Adrenal gland (tissue), 12 donors: Measurements from ENCODE around the gene NUFIP1. TPM values are rescaled to one million over a fixed set of nuclear protein-coding genes. Genes with fewer than 3 reads are reported as not detected.
A peak's percentile ranks its signal among the peaks of the same experiment; 100 is the strongest.

Experiments used
- DNase-seq, 7 donors: peaks; one replicate each; pipeline ENCODE4 v3.0.0-alpha.2; 2019 to 2020
- H3K27ac ChIP-seq, 5 donors: fragments of 200-600 bp; sonication (generic) in 4 of 5; 1 replicate in 3 of 5; 2 replicates in 2 of 5; pipeline versions ENCODE4 v1.5.1 to v1.8.0; 2016 to 2020; ENCODE audit warnings: mild to moderate bottlenecking in 1 of 5
- H3K27me3 ChIP-seq: fragments of 200-600 bp; 2 replicates; pipeline ENCODE4 v1.8.0; 2021
- H3K36me3 ChIP-seq, 2 donors: fragments of 200-600 bp; replicated peaks in 1 of 2; 1 replicate in 1 of 2; 2 replicates in 1 of 2; pipeline versions ENCODE4 v1.5.1 to v1.8.0; 2018 to 2022
- H3K4me1 ChIP-seq, 2 donors: fragments of 200-600 bp; replicated peaks in 1 of 2; 1 replicate in 1 of 2; 2 replicates in 1 of 2; pipeline versions ENCODE4 v1.5.1 to v1.8.0; 2018 to 2021
- H3K4me3 ChIP-seq, 4 donors: fragments of 200-600 bp; sonication (generic) in 3 of 4; one replicate each; pipeline ENCODE4 v1.5.1; 2016 to 2018
- H3K9me3 ChIP-seq, 3 donors: fragments of 200-600 bp; sonication (generic) in 1 of 3; replicated peaks in 1 of 3; 1 replicate in 2 of 3; 2 replicates in 1 of 3; pipeline versions ENCODE4 v1.5.1 to v1.8.0; 2016 to 2021
- POLR2A ChIP-seq, 2 donors: fragments of 450-650 bp; IDR thresholded peaks; one replicate each; pipeline ENCODE4 v1.6.1; 2017; ENCODE audit warnings: antibody characterized with exemption in 2 of 2, mild to moderate bottlenecking in 2 of 2, moderate library complexity in 1 of 2
- WGBS, 4 donors: extraction: QIAGEN DNeasy Blood & Tissue Kit in 2 of 4; methylation state at CpG; one replicate each; pipeline versions ENCODE4 v1.1.5 to v1.1.7; 2013 to 2017; 5-methylcytosine and 5-hydroxymethylcytosine counted together
- intact Hi-C, 2 donors: fragments of 100-400 bp; cut with DNase I; formaldehyde crosslinking; loops; one replicate each; pipeline versions ENCODE4 v1.14.1 to v1.15.0; 2022 to 2023
- polyA plus RNA-seq, 3 donors: library from polyadenylated mRNA; stranded (reverse); fragments of 200-250 nt in 2 of 3; fragments of 350-450 nt in 1 of 3; fragmentation: Illumina TruSeq in 1 of 3; extraction: RNeasy Lipid Tissue Mini Kit (QIAGEN cat#74804) in 1 of 3; gene quantifications; one replicate each; pipeline ENCODE4 v1.2.3, GENCODE V29; 2013 to 2014
- total RNA-seq, 9 donors: library from RNA; depleted of rRNA in 4 of 9; stranded (reverse); fragments of >200 nt in 4 of 9; fragments of 120-200 nt in 1 of 9; fragmentation: NEBNext Ultra II Directional in 1 of 9; extraction: Animal tissue kit (Norgen Biotek cat#: 25700) in 1 of 9; gene quantifications; one replicate each; pipeline versions ENCODE4 v1.1.0 to v1.2.4, GENCODE V29; 2013 to 2023
- TF ChIP-seq, protein P1 (sequence below), 6 experiments: fragments of 450-650 bp in 4 of 6; fragments of 200-600 bp in 2 of 6; sonication (generic) in 1 of 6; IDR thresholded peaks; 1 replicate in 5 of 6; 2 replicates in 1 of 6; pipeline versions ENCODE4 v1.5.1 to v1.8.0; 2016 to 2021; ENCODE audit warnings: antibody characterized with exemption in 6 of 6, mild to moderate bottlenecking in 2 of 6, moderate library complexity in 1 of 6
- donor health status: healthy with polysubstance abuse.
- donor health status: Bipolar disorder and iron deficiency.
- donor health status: DM: yes; HTN: yes; CAD: no.
- donor health status: DM: no; HTN: no; CAD: no.
- donor health status: DM: no; HTN: no; CAD: no.
- donor health status: DM: yes; HTN: yes; CAD: no.

The NUFIP1 gene
- total and polyA plus RNA-seq, 12 donors = 0.79 to 9.3 (median 4.1) TPM

DNA sequence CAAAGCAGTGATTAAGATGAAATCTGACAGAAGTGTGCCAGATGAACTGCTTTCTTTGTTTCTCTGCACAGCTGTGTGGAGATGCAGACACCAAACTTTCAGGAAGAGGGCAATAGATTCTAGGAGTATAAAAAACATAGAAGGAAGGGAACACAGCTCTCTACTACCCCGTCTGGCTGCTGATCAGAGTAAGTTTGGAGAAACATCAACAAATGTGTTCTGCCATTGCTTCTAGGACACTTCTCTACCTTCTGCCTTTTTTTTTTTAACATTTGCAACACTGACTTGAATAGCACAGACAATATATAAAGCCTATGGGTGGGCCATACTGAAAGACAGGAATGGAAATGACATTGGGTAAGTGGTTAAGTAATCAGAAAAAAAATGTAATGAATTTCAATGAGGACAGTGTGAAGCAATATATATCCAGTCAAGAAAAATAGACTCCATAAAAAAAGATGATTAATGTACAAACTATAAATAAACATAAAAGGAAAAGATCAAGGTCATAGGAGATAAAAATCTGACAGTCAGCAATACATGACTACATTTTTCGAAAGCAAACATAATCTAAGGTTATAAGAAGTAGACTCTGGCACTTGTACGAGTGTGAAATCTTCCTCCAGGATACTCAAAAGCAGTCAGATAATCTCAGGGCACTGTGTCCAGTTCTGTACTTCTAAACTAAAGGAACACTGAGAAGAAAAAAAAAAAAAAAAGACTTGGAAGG is 21.4 kb downstream of the NUFIP1 start:
- Histone ChIP-seq H3K4me3 (no peak overlapping the region), H3K9me3 (no peaks in the 10 kb centered on the region), H3K27ac (peak overlapping the region; percentile 12 to 74 (median 38)), H3K27me3 (no peaks in the 10 kb centered on the region), H3K4me1 (peaks cover 13 to 26% of the 10 kb centered on the region in 2 donors), H3K36me3 (peaks cover 0 to 16% of the 10 kb centered on the region in 2 donors)
- 24 to 28% (median 25%) methylated on average over 3 of the region's 3 CpGs for WGBS, 4 donors
- DNase-seq = peak in 3 of 7 donors; percentile 11 to 45 (median 17)
- TF ChIP-seq POLR2A (IDR thresholded peaks at IDR 0.05) = no peak
- TF ChIP-seq, protein P1, sequence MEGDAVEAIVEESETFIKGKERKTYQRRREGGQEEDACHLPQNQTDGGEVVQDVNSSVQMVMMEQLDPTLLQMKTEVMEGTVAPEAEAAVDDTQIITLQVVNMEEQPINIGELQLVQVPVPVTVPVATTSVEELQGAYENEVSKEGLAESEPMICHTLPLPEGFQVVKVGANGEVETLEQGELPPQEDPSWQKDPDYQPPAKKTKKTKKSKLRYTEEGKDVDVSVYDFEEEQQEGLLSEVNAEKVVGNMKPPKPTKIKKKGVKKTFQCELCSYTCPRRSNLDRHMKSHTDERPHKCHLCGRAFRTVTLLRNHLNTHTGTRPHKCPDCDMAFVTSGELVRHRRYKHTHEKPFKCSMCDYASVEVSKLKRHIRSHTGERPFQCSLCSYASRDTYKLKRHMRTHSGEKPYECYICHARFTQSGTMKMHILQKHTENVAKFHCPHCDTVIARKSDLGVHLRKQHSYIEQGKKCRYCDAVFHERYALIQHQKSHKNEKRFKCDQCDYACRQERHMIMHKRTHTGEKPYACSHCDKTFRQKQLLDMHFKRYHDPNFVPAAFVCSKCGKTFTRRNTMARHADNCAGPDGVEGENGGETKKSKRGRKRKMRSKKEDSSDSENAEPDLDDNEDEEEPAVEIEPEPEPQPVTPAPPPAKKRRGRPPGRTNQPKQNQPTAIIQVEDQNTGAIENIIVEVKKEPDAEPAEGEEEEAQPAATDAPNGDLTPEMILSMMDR (IDR thresholded peaks at IDR 0.05) = peak in 5 of 6 experiments; percentile 22 to 62 (median 38)
- intact Hi-C loops = loop anchor here in 1 of 2 donors (5.0 kb wide), 1 partner anchor 41 kb away; no protein-coding TSS in a partner anchor

DNA sequence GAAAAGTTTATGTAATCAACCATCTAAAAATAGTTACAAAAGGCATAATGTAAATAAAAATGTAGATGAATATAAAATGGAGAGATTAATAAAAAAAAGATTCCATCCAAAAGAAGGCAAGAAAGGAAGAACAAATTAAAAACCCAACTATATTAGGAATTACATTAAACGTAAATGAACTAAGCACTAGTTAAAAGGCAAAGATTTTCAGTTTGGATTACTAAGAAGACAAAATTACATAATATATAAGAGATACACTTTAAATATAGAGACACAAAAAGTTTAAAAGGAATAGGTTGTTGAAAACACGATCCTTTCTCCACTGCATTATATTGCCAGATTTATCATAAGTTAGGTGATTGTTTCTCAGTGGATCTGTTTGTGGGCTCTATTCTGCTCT is 27.3 kb downstream of the NUFIP1 start:
- Histone ChIP-seq H3K27ac (no peak overlapping the region), H3K27me3 (no peaks in the 10 kb centered on the region), H3K36me3 (peaks cover 0 to 16% of the 10 kb centered on the region in 2 donors), H3K4me1 (peaks cover 0 to 2% of the 10 kb centered on the region in 2 donors), H3K4me3 (no peak overlapping the region), H3K9me3 (peaks cover 0 to 9% (median 7%) of the 10 kb centered on the region in 3 donors)
- WGBS, 4 donors = 96 to 98% (median 97%) methylated on average over 2 of the region's 2 CpGs
- intact Hi-C loops = no loop called here
- no peak for DNase-seq
- TF ChIP-seq, protein P1 (IDR thresholded peaks at IDR 0.05) = no peak
- no peak for TF ChIP-seq POLR2A (IDR thresholded peaks at IDR 0.05)

DNA sequence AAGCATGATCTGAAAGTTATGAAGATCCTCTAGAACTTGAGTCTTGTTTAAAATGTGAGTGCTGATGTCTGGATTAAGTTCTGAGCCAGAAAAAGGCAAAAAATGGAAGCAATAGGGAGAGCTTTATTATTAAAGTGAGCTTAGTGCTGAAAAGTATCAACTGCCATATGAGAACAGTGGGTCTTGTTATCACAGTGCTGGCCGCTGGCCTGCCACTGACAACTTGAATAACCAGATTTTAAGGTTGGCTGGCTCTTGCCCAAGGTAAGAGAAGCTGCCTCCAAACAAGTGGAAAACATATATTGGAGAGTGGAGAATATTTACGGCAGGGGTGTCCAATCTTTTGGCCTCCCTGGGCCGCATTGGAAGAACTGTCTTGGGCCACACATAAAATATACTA is 33.9 kb downstream of the NUFIP1 start:
- TF ChIP-seq, protein P1 (IDR thresholded peaks at IDR 0.05) = no peak
- no peak for TF ChIP-seq POLR2A (IDR thresholded peaks at IDR 0.05)
- intact Hi-C loops = no loop called here
- WGBS, 4 donors = 91 to 98% (median 92%) methylated on average over 3 of the region's 3 CpGs

DNA sequence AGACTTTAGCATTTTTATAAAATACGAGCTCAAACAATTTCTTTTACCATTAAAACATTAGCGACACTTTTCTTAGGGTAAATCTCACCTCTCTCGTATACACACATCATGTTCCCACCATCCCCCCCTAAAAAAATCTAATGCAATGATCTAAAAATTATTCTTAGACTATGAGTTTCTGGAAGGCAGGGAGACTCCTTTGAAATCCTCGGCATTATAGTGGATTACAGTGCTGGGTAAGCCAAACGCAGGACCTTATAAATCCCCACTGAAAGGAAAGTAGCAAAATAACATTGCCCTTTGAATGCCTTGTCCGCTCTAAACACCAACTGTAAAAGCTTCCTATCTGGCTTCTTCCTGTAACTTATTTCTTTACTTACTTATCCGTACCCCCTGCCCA is 35.0 kb downstream of the NUFIP1 start:
- H3K27me3 ChIP-seq = no peaks in the 10 kb centered on the region
- 94 to 98% (median 97%) methylated on average over 7 of the region's 7 CpGs for WGBS, 4 donors
- intact Hi-C loops = no loop called here
- H3K27ac ChIP-seq = no peak overlapping the region
- DNase-seq = no peak
- TF ChIP-seq, protein P1 (IDR thresholded peaks at IDR 0.05) = no peak
- no peak for TF ChIP-seq POLR2A (IDR thresholded peaks at IDR 0.05)
- H3K9me3 ChIP-seq = no peaks in the 10 kb centered on the region
- no peaks in the 10 kb centered on the region for H3K36me3 ChIP-seq
- no peak overlapping the region for H3K4me3 ChIP-seq
- no peaks in the 10 kb centered on the region for H3K4me1 ChIP-seq

More for the DNA sequence above, 33.9 kb downstream of the NUFIP1 start:
- H3K27me3 ChIP-seq = no peaks in the 10 kb centered on the region
- H3K27ac ChIP-seq = no peak overlapping the region
- DNase-seq = no peak
- H3K9me3 ChIP-seq = no peaks in the 10 kb centered on the region
- no peaks in the 10 kb centered on the region for H3K36me3 ChIP-seq
- no peaks in the 10 kb centered on the region for H3K4me1 ChIP-seq
- no peak overlapping the region for H3K4me3 ChIP-seq
